A549 (cell line): ENCODE measurements around the gene FAM78B. TPM values are rescaled to one million over a fixed set of nuclear protein-coding genes. Genes with fewer than 3 reads are reported as not detected.

ENCODE experiments used
- ATAC-seq, 2 experiments: fragments of 200-7000 bp in 1 of 2; fragments of >200 bp in 1 of 2; cut with Nextera tagmentation in 1 of 2; cut with Tn5 transposase in 1 of 2; 3 replicates each; pipeline versions ENCODE4 v1.8.0 to v1.9.1; 2018 to 2020; ENCODE audit warnings: mild to moderate bottlenecking in 1 of 2, moderate library complexity in 1 of 2
- CTCF ChIA-PET: fragments of 300-600 bp; sonication (Branson Sonifier 250); formaldehyde crosslinking; extraction: SDS; loops from one replicate; lab custom pipeline; 2021; ENCODE audit warnings: antibody characterized with exemption, inconsistent platforms; lab: Yijun Ruan, JAX
- POLR2A ChIA-PET: fragments of 350-600 bp; formaldehyde crosslinking; extraction: SDS; loops from one replicate; lab custom pipeline; 2021; ENCODE audit warnings: antibody characterized with exemption, inconsistent platforms; lab: Yijun Ruan, JAX
- DNase-seq, 2 experiments: peaks; one replicate each; pipeline versions ENCODE4 v3.0.0 to v3.0.0-alpha.2; 2011 to 2016; ENCODE audit warnings: low read depth in 1 of 2, low spot score in 1 of 2
- FAIRE-seq: peaks from 2 replicates; lab custom pipeline; 2011; peaks lifted over from hg19 to GRCh38; lab: Jason Lieb, UNC
- H3K27ac ChIP-seq, 2 experiments: fragments of >200 bp; sonication (Bioruptor Twin); formaldehyde crosslinking; 3 replicates each; pipeline ENCODE4 v1.5.1; 2016 to 2017
- H3K4me1 ChIP-seq: fragments of >200 bp; sonication (Bioruptor Twin); formaldehyde crosslinking; 3 replicates; pipeline ENCODE4 v1.6.1; 2016
- H3K4me2 ChIP-seq: fragments of >200 bp; sonication (Bioruptor Twin); formaldehyde crosslinking; 3 replicates; pipeline ENCODE4 v1.6.1; 2016
- H3K4me3 ChIP-seq: fragments of >200 bp; sonication (Bioruptor Twin); formaldehyde crosslinking; 3 replicates; pipeline ENCODE4 v1.5.1; 2016
- H3K9me3 ChIP-seq: fragments of >200 bp; sonication (Bioruptor Twin); formaldehyde crosslinking; 3 replicates; pipeline ENCODE4 v1.6.1; 2016
- BHLHE40 ChIP-seq: IDR thresholded peaks from 2 replicates; pipeline ENCODE4 v1.6.1; 2012; ENCODE audit warnings: low read depth, low read length, inconsistent platforms
- CBX8 ChIP-seq: fragments of 200-600 bp; sonication (generic); IDR thresholded peaks from 2 replicates; pipeline ENCODE4 v1.6.1; 2016
- CHD4 ChIP-seq: fragments of 200-600 bp; sonication (generic); IDR thresholded peaks from 2 replicates; pipeline ENCODE4 v1.6.1; 2016; ENCODE audit warnings: antibody characterized with exemption, mild to moderate bottlenecking, borderline replicate concordance
- EHF ChIP-seq: fragments of 250-450 bp; sonication (Bioruptor Pico); IDR thresholded peaks from 2 replicates; pipeline ENCODE4 v1.5.0; 2020; ENCODE audit warnings: mild to moderate bottlenecking
- EHMT2 ChIP-seq: fragments of 200-600 bp; sonication (generic); IDR thresholded peaks from 2 replicates; pipeline ENCODE4 v1.6.1; 2016; ENCODE audit warnings: antibody characterized with exemption, low read depth, mild to moderate bottlenecking, moderate library complexity
- ELK1 ChIP-seq: fragments of 150-350 bp; IDR thresholded peaks from 2 replicates; pipeline ENCODE4 v1.6.1; 2014; ENCODE audit warnings: low read depth, mild to moderate bottlenecking, low read length
- ESRRA ChIP-seq: fragments of 150-350 bp; IDR thresholded peaks from 2 replicates; pipeline ENCODE4 v1.6.1; 2014; ENCODE audit warnings: mild to moderate bottlenecking, low read length, borderline replicate concordance
- FOSB ChIP-seq: fragments of 250-450 bp; sonication (Bioruptor Pico); IDR thresholded peaks from 2 replicates; pipeline ENCODE4 v1.5.0; 2020; ENCODE audit warnings: mild to moderate bottlenecking, moderate library complexity
- FOSL2 ChIP-seq, 2 experiments: fragments of 450-650 bp in 1 of 2; fragments of >200 bp in 1 of 2; sonication (Bioruptor Twin) in 1 of 2; formaldehyde crosslinking; IDR thresholded peaks; 2 replicates each; pipeline versions ENCODE4 v1.5.0 to v1.6.1; 2016 to 2020; ENCODE audit warnings: mild to moderate bottlenecking in 1 of 2, moderate library complexity in 1 of 2
- HMGXB4 ChIP-seq: fragments of 250-450 bp; sonication (Bioruptor Pico); IDR thresholded peaks from 2 replicates; pipeline ENCODE4 v1.5.0; 2021; ENCODE audit warnings: mild to moderate bottlenecking, moderate library complexity, borderline replicate concordance
- HOXB13 ChIP-seq: fragments of 250-450 bp; sonication (Bioruptor Pico); IDR thresholded peaks from 2 replicates; pipeline ENCODE4 v1.5.0; 2020; ENCODE audit warnings: low read depth, mild to moderate bottlenecking, moderate library complexity
- HOXB5 ChIP-seq: fragments of 250-450 bp; sonication (Bioruptor Pico); IDR thresholded peaks from 2 replicates; pipeline ENCODE4 v1.5.0; 2020; ENCODE audit warnings: mild to moderate bottlenecking, moderate library complexity
- JUN ChIP-seq, 2 experiments: fragments of >200 bp; sonication (Bioruptor Twin); formaldehyde crosslinking; IDR thresholded peaks; 2 replicates in 1 of 2; 3 replicates in 1 of 2; pipeline ENCODE4 v1.6.1; 2016 to 2017
- JUNB ChIP-seq: fragments of >200 bp; sonication (Bioruptor Twin); formaldehyde crosslinking; IDR thresholded peaks from 2 replicates; pipeline ENCODE4 v1.6.1; 2016
- KDM5A ChIP-seq: fragments of 200-600 bp; sonication (generic); IDR thresholded peaks from 2 replicates; pipeline ENCODE4 v1.6.1; 2016; ENCODE audit warnings: antibody characterized with exemption, mild to moderate bottlenecking
- MAX ChIP-seq: IDR thresholded peaks from 2 replicates; pipeline ENCODE4 v1.6.1; 2012
- MAZ ChIP-seq: fragments of 150-350 bp; IDR thresholded peaks from 2 replicates; pipeline ENCODE4 v1.6.1; 2014; ENCODE audit warnings: antibody characterized with exemption, low read depth, low read length, borderline replicate concordance
- MYC ChIP-seq: IDR thresholded peaks from 2 replicates; pipeline ENCODE4 v1.6.1; 2012; ENCODE audit warnings: mild to moderate bottlenecking, inconsistent platforms, low read length, improper control_type of control experiment, borderline replicate concordance
- PBX3 ChIP-seq: IDR thresholded peaks from 2 replicates; pipeline ENCODE4 v1.6.1; 2012
- PHF8 ChIP-seq: fragments of 200-600 bp; sonication (generic); IDR thresholded peaks from 2 replicates; pipeline ENCODE4 v1.6.1; 2016; ENCODE audit warnings: low read depth, mild to moderate bottlenecking, antibody characterized with exemption, moderate library complexity, borderline replicate concordance
- POLR2A ChIP-seq: IDR thresholded peaks from 2 replicates; pipeline ENCODE4 v1.6.1; 2012; ENCODE audit warnings: mild to moderate bottlenecking, low read length
- POLR2AphosphoS2 ChIP-seq: conservative IDR thresholded peaks from 2 replicates; pipeline ENCODE4 v1.6.1; 2012; ENCODE audit warnings: low read length, improper control_type of control experiment, inconsistent platforms
- RAD21 ChIP-seq, 2 experiments: fragments of >200 bp in 1 of 2; sonication (Bioruptor Twin) in 1 of 2; formaldehyde crosslinking in 1 of 2; IDR thresholded peaks in 1 of 2; conservative IDR thresholded peaks in 1 of 2; 2 replicates in 1 of 2; 3 replicates in 1 of 2; pipeline ENCODE4 v1.6.1; 2012 to 2018; ENCODE audit warnings: inconsistent platforms in 1 of 2
- RCOR1 ChIP-seq: fragments of 150-350 bp; IDR thresholded peaks from 2 replicates; pipeline ENCODE4 v1.6.1; 2014; ENCODE audit warnings: antibody characterized with exemption, low read length, low read depth
- RFX5 ChIP-seq: fragments of 450-650 bp; IDR thresholded peaks from 2 replicates; pipeline ENCODE4 v1.7.1; 2014; ENCODE audit warnings: antibody characterized with exemption, mild to moderate bottlenecking, moderate library complexity
- RNF2 ChIP-seq: fragments of 200-600 bp; sonication (generic); IDR thresholded peaks from 2 replicates; pipeline ENCODE4 v1.6.1; 2016; ENCODE audit warnings: low read depth, mild to moderate bottlenecking, antibody characterized with exemption, moderate library complexity, borderline replicate concordance
- SMC3 ChIP-seq: fragments of >200 bp; sonication (Bioruptor Twin); formaldehyde crosslinking; IDR thresholded peaks from 3 replicates; pipeline ENCODE4 v1.6.1; 2018; ENCODE audit warnings: inconsistent platforms
- SREBF2 ChIP-seq: fragments of 450-650 bp; IDR thresholded peaks from 2 replicates; pipeline ENCODE4 v1.6.1; 2014; ENCODE audit warnings: mild to moderate bottlenecking, moderate library complexity
- ZC3H11A ChIP-seq: fragments of 450-650 bp; IDR thresholded peaks from 2 replicates; pipeline ENCODE4 v1.6.1; 2014; ENCODE audit warnings: antibody characterized with exemption, mild to moderate bottlenecking
- ZFP36 ChIP-seq: fragments of 450-650 bp; IDR thresholded peaks from 2 replicates; pipeline ENCODE4 v1.6.1; 2014; ENCODE audit warnings: borderline replicate concordance; ENCODE audit not compliant: partially characterized antibody
- ZNF302 ChIP-seq: fragments of 250-450 bp; sonication (Bioruptor Pico); IDR thresholded peaks from 2 replicates; pipeline ENCODE4 v1.9.0; 2021; ENCODE audit warnings: inconsistent platforms, mild to moderate bottlenecking, moderate library complexity
- WGBS: methylation state at CpG from one replicate; pipeline ENCODE4 v1.1.6; 2017; ENCODE audit errors: missing lambda C conversion rate; 5-methylcytosine and 5-hydroxymethylcytosine counted together
- polyA plus RNA-seq, 4 experiments: library from polyadenylated mRNA; depleted of rRNA in 3 of 4; stranded (reverse); fragments of >200 nt; fragmentation: RNase III in 1 of 4; extraction: RNeasy Plus Mini Kit Qiagen cat#74134 plus additional on column Dnase treatment in 1 of 4; gene quantifications; 2 replicates in 3 of 4; 3 replicates in 1 of 4; pipeline ENCODE4 v1.2.3, GENCODE V29; 2011 to 2017

Gene FAM78B
- polyA plus RNA-seq, 2 of the 4 experiments (the other 2 are of a cell fraction): 0.13 to 0.34 TPM

GRCh38 chr1:166136222-166136621, 30.6 kb downstream of the FAM78B start:
- H3K9me3 ChIP-seq: no peaks in the 10 kb centered on the region
- H3K4me1 ChIP-seq: no peaks in the 10 kb centered on the region
- CTCF ChIA-PET: no interaction called here
- no peak for FAIRE-seq
- POLR2A ChIA-PET: no interaction called here
- no peak for TF ChIP-seq ESRRA
- no peak for TF ChIP-seq POLR2AphosphoS2
- no peak for TF ChIP-seq KDM5A
- no peak for TF ChIP-seq EHMT2
- no peak for TF ChIP-seq POLR2A
- no peak for TF ChIP-seq RCOR1
- TF ChIP-seq CBX8: no peak
- no peak for TF ChIP-seq RNF2
- TF ChIP-seq ZC3H11A: no peak
- no peak for TF ChIP-seq BHLHE40
- no peak for TF ChIP-seq EHF (CRISPR knock-in tag)
- no peak for TF ChIP-seq JUN (IDR thresholded peaks at IDR 0.05)
- TF ChIP-seq ZNF302 (CRISPR knock-in tag): no peak
- TF ChIP-seq RFX5: no peak
- ATAC-seq: no peak
- H3K4me3 ChIP-seq: no peak overlapping the region
- 13% methylated on average over 3 of the region's 3 CpGs for WGBS
- H3K4me2 ChIP-seq: no peak overlapping the region
- DNase-seq: no peak
- H3K27ac ChIP-seq: no peak overlapping the region

GRCh38 chr1:166133857-166134256, 32.9 kb downstream of the FAM78B start:
- H3K9me3 ChIP-seq: no peaks in the 10 kb centered on the region
- DNase-seq: no peak
- H3K4me1 ChIP-seq: no peaks in the 10 kb centered on the region
- POLR2A ChIA-PET: no interaction called here
- ATAC-seq: no peak
- WGBS: 34% methylated on average over 4 of the region's 4 CpGs
- no peak overlapping the region for H3K27ac ChIP-seq
- FAIRE-seq: no peak
- TF ChIP-seq MAZ: no peak
- TF ChIP-seq RNF2: no peak
- TF ChIP-seq KDM5A: no peak
- no peak for TF ChIP-seq FOSB (CRISPR knock-in tag)
- no peak for TF ChIP-seq JUNB
- no peak for TF ChIP-seq CBX8
- TF ChIP-seq POLR2AphosphoS2: no peak
- TF ChIP-seq CHD4: no peak
- no peak for TF ChIP-seq HOXB13 (CRISPR knock-in tag)
- TF ChIP-seq ZNF302 (CRISPR knock-in tag): no peak
- TF ChIP-seq RAD21 (conservative IDR thresholded peaks at IDR 0.05 in 1 of 2, IDR thresholded peaks at IDR 0.05 in 1 of 2): no peak
- no peak for TF ChIP-seq SREBF2
- no peak for TF ChIP-seq HOXB5
- no peak for TF ChIP-seq RCOR1
- no peak for TF ChIP-seq PBX3
- TF ChIP-seq, all 56 proteins: peak for 0
- Histone ChIP-seq H3K4me2 (no peak overlapping the region), H3K4me3 (no peak overlapping the region)
- CTCF ChIA-PET: no interaction called here

GRCh38 chr1:166133276-166133841, 33.4 kb downstream of the FAM78B start:
- ChIA-PET POLR2A (no interaction called here), CTCF (interaction anchor here (0.8 to 1.5 kb wide), 3 partner anchors 51 to 189 kb away, joined by 3 to 4 read pairs (median 3); no protein-coding TSS in a partner anchor)
- no peak for ATAC-seq
- H3K4me3 ChIP-seq: no peak overlapping the region
- H3K4me2 ChIP-seq: no peak overlapping the region
- DNase-seq: peak in 1 of 2 experiments; percentile 35
- H3K4me1 ChIP-seq: no peaks in the 10 kb centered on the region
- no peak overlapping the region for H3K27ac ChIP-seq
- FAIRE-seq: no peak
- H3K9me3 ChIP-seq: no peaks in the 10 kb centered on the region
- 46% methylated on average over 7 of the region's 7 CpGs for WGBS
- TF ChIP-seq ELK1: no peak
- TF ChIP-seq MAX: no peak
- no peak for TF ChIP-seq PHF8
- TF ChIP-seq MYC: no peak
- no peak for TF ChIP-seq HMGXB4 (CRISPR knock-in tag)
- peak; percentile 22 to 49; a peak in 3 of 5 replicates for TF ChIP-seq RAD21 (conservative IDR thresholded peaks at IDR 0.05 in 1 of 2, IDR thresholded peaks at IDR 0.05 in 1 of 2)
- TF ChIP-seq FOSL2 (IDR thresholded peaks at IDR 0.05): no peak
- TF ChIP-seq FOSL2 (CRISPR knock-in tag; IDR thresholded peaks at IDR 0.05): no peak
- 0 out of 3 replicates have a peak, but pooled peaks have one; percentile 7 for TF ChIP-seq SMC3
- TF ChIP-seq ZFP36: no peak
